SK-MEL-5 (cell line): ENCODE data around the gene GPR179. TPM values are rescaled to one million over a fixed set of nuclear protein-coding genes. Genes with fewer than 3 reads are reported as not detected.
A peak's percentile ranks its signal among the peaks of the same experiment; 100 is the strongest.

Experiments
- DNase-seq: peaks from one replicate; pipeline ENCODE4 v3.0.0-alpha.2; 2016; ENCODE audit warnings: low read depth, low spot score
- in situ Hi-C: cut with HindIII; loops from 2 replicates; pipeline ENCODE4 v1.10.0; 2016; ENCODE audit warnings: low sequenced_read_pairs, high pct_unique_total_duplicates, low pct_unique_long_range_greater_than_20kb
- total RNA-seq: library from RNA; depleted of rRNA; stranded (reverse); fragments of >200 nt; shearing (Covaris generic); gene quantifications from 2 replicates; pipeline ENCODE4 v1.2.3, GENCODE V29; 2014

The GPR179 gene
- total RNA-seq, 1 experiment from 2014 or later, result 0.11 TPM

DNA sequence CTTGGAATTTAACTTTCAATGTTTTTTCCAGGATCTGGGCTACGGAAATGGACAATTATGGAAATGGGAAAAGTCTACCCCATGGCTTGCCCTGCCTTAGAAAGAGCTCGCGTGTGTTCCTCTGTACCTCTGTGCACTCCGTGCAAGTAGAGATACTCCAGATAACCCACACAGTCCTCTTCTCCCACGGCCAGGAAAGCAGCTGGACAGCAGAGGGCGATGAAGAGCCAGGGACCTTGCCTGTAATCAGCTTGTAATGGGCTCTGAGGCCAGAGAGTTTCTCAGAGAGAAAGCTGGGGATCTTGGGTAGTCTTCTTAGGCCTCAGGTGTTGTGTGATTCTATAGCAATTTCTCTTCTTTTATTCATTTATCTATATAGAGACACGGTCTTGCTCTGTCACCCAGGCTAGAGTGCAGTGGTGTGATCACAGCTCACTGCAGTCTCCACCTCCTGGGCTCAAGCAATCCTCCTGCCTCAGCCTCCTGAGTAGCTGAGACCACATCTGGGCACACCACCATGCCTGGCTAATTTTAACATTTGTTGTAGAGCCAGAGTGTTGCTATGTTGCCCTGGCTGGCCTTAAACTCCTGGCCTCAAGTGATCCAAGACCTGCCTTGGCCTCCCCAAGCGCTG lies 5.5 kb upstream of the GPR179 start:
- peak; percentile 92 for DNase-seq
- in situ Hi-C loops, result no loop called here

DNA sequence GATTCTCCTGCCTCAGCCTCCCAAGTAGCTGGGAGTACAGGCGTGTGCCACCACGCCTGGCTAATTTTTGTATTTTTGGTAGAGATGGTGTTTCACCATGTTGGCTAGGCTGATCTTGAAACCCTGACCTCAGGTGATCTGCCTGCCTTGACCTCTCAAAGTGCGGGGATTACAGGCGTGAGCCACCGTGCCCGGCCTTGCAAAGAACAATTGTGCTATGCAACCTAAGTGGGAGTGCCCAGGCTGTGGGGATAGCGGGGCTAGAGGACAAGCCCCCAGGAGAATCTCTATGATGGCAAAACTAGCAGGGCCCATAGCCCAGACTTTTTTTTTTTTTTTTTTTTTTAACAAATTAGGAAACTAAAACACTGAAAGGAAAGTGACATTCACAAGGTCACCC lies 2.0 kb upstream of the GPR179 start:
- DNase-seq, result no peak
- in situ Hi-C loops, result no loop called here

DNA sequence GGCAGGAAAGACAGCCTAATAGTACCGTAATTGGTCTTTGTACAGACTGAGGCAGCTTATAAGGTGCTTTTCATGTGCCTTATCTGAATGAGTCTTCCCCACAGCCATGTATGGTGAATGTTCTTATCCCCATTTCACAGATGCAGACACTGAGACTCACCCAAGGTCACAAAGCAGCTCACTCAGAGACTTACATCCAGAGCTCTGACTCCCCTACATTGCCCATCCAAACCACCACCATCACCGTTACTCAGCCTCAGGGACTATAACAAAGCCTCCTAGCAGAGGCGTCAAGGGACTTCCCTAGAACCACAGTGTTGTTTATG lies 627 bp upstream of the GPR179 start:
- in situ Hi-C loops, result no loop called here
- no peak for DNase-seq

DNA sequence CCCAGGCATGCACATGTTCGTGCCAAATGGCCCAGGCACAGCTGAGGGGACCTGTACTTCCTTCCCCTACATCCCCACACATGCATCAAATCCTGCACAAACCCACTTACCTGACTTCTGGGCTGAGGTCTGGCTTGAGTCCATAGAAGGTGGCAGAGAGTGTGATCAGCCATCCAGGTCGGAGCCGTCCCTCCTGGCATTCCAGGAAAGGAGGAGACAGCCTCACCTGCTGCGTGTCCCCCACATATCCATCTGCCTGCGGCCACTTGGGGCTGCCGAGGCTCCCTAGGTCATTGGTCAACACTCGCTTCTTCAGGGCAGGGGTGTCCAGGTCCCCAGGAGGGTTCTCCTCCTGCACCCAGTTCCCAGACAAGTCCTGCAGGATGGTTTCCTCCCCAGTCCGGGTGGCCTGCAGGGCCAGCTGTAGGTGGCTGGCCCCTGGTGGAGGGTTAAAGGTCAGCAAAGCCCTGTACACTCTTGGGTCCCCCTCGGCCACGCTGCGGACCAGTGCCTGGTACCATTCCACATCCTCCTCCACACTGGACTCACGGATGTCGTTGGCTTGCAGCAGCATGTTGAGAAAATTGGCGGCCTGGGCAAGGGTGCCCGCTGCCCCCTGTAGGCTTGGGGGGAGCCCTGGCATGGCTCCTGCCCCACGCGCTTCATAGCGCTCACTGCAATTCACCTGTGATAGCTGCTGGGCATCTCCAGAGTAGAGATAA lies 709 bp downstream of the GPR179 start:
- DNase-seq, result no peak
- in situ Hi-C loops, result no loop called here

DNA sequence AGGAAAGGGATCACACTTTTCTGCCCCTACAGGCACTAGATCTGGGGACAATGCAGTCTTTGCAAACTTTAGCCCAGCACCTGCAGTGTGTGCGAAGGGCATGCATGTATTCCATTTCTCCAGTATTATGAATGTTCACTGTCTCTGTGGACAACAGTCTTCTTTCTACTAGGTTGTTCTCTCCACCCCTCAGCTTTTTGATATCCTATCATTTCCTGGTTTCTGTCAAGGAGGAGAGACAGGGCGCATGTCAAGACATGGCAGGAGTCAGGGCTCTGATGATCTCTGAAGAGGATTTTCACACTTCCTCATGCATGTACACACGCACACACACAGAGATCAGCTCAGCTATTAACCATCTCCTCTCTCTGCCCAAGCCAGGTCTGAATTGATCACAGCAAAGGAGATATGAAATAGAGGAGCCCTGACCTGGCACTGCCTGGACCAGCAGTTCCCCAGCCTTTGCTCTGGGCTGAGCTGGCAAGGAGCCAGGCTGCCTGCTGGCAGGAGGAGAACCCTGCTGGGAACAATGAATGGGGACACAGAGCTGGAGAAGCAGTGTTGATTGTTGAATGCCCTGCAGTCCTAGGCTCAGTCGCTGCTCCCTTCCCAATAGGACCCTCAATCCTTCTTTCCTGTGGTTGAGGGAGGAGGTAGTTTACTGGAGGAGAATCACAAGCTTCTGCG lies 2.6 kb downstream of the GPR179 start:
- in situ Hi-C loops, result no loop called here
- DNase-seq, result peak; percentile 77

DNA sequence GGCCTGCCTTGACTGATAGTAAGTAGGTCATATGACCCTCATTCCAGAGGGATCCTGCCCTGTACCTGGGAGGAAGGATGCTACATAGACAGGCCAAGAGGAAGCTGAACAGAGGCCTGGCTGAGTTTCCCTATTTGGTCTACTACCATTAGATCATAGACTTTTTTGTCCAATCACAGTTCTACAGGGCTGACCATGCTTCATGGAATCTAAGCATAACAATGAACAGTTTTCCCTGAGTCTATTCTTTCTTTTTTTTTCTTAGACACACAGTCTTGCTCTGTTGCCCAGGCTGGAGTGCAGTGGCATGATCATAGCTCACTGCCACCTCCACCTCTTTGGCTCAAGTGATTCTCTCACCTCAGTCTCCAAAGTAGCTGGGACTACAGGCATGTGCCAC lies 3.9 kb downstream of the GPR179 start:
- in situ Hi-C loops, result no loop called here
- DNase-seq, result no peak

DNA sequence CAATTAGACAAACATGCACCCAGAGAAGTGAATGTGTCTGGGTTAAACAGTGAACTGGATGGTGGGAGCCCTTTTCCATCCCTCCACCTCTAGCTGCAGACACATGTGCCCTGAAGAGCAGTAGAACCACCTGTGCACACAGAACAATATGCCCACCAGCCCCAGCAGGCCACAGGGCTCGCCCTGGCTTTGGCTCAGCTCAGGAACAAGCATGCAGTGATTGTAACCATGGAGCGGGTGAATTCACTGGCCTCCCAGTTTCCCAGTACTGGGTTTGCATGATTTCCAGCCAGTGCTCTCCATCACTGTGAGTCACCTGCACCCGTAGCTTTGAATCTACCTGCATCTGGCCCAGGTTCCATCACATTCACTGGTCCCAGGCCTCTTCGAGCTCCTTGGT lies 5.2 kb downstream of the GPR179 start:
- no peak for DNase-seq
- in situ Hi-C loops, result no loop called here

DNA sequence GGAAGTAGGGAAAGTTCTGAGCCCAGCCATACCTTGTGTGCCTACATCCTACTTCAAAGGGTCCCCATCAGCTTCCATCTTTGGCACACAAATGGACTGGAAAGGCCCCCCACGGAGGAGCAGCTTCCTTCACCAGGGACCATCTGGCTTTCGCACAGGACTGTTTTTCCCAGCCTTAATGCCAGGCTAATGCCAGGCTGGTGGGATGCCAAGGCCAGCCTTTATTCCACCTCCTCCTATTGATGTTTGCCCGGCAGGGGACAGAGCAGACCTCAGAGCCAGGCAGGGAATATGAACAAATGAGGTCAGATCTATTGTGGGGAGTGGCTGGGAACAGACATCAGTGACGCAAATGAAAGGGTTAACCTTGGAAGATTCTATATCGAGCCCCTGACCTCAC lies 5.7 kb downstream of the GPR179 start:
- no peak for DNase-seq
- in situ Hi-C loops, result no loop called here

DNA sequence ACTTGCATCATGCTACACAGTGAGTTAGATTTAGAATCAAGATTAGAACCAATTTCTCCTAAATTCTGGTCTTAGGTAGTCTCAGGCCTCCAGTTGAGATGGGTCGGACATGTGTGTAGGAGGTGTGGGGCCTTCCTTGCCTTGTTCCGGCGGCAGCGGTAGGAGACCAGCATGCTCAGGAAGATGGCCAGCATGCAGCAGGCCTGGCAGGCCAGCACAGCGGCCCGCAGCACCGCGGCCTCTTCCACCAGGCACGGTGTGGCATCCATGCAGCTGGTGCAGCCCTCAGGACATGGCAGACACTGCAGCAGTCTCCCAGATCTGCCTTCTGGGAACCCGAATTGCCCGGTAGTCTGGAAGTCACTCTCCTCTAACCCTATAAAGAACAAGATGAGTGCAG lies 6.9 kb downstream of the GPR179 start:
- in situ Hi-C loops, result no loop called here
- DNase-seq, result no peak

DNA sequence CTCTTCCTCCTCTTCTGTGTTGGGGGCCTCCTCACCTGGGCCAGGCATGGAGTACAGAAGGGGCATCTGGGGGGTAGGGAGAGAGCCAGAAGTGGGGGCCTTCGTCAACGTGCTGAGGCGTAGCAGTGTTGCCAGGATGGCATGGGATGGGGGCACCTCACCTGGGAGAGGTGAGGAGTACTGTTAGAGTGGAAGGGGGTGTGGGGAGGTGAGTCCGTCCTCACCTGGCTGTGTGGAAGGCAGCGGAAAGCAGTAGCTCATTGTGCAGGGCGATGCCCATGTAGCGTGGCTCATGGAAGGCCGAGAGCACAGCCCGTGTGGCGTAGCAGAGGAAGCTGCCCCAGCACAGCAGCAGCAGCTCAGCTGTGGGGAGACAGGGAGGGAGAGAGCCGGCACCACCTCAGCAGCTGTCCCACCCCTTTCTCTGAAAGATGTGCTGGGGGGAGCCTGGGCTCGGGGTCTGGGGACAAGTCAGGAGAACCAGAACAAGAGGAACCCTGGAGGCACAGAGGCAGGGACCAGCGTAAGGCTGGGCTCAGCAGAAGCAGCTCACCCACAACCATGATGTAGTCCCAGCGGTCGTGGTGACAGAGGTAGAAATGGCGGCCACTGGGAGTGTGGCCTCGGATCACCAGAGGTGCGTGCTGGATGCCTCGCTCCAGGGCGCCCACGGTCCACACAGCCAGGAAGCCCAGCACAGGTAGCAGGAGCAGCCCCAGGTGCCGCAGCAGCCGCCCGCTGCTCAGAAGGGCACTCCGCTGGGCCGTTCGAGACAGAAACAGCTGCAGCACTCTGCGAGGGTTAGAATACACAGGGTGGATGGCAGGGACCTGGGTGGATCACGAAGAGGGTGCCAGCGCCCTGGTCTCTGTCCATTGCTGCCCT lies 9.0 kb downstream of the GPR179 start:
- no peak for DNase-seq
- in situ Hi-C loops, result no loop called here

DNA sequence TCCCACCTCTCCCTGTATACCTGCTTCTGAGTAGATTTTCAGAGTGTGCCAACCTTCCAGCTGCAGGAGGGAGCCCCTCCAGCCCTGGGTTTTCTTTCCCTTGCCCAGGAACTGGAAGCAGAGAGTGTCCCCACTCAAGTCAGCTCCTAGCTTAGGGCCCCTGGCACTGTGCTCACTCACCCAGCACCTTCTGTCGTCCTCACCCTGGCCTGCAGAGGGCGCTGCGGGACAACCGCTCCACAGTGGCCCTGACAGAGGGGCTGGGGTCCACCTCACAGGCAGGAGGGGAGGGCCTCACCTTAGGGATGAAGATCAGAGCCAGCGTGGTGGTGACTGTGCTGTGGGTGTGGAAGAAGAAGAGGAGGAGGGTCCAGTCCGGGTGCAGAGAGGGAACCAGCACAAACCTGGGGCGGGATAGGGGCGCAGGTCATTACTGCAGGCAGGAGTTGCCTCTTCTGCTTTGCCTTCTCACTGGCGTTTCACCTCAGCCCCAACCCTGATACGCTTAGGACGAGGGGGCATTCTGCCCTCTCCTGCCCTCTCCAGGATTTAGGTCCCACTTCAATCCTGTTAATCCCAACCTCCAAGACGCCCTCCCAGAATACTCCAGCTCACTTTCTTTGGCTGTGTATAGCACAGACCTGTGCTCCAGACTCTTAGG lies 10.0 kb downstream of the GPR179 start:
- DNase-seq, result peak; percentile 58
- in situ Hi-C loops, result no loop called here

DNA sequence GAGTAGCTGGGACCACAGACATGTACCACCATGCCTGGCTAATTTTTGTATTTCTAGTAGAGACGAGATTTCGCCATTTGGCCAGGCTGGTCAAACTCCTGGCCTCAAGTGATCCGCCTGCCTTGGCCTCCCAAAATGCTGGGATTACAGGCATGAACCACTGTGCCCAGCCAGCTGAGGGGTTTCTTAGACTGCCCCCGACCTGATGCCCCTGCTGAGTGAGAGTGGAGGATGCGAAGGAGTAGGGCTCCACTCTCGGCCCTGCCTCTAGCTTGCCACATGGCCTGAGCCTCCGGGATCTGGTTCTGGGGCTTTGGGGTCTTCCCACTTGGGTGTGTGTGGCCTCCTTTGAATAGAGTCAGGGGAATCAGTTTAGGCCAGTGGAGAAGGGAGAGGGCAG lies 11.0 kb downstream of the GPR179 start:
- no peak for DNase-seq
- in situ Hi-C loops, result no loop called here

DNA sequence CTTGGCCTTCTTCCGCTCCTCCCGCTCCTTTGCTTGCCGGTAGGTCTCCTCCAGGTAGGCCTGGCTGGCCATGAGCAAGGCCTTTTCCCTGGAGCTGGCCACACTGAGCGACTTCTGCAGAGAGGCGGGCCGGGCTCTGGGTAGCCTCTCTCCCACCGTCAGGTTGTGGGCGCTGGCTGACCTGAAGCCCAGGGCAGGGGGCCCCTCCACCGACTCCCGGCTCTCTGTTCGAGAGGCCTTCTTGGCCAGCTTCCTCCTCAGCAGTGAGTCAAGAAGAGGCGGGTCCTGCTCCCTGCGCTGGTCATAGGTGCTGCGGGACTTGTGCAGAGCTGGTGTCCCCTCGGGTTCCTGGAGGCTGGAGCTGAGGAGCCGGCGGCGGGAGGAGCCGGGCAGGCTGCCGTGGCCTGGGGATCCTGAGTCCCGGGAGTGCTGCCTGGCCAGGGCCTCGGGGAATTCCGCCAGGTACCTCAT lies 12.8 kb downstream of the GPR179 start:
- DNase-seq, result no peak
- in situ Hi-C loops, result no loop called here

DNA sequence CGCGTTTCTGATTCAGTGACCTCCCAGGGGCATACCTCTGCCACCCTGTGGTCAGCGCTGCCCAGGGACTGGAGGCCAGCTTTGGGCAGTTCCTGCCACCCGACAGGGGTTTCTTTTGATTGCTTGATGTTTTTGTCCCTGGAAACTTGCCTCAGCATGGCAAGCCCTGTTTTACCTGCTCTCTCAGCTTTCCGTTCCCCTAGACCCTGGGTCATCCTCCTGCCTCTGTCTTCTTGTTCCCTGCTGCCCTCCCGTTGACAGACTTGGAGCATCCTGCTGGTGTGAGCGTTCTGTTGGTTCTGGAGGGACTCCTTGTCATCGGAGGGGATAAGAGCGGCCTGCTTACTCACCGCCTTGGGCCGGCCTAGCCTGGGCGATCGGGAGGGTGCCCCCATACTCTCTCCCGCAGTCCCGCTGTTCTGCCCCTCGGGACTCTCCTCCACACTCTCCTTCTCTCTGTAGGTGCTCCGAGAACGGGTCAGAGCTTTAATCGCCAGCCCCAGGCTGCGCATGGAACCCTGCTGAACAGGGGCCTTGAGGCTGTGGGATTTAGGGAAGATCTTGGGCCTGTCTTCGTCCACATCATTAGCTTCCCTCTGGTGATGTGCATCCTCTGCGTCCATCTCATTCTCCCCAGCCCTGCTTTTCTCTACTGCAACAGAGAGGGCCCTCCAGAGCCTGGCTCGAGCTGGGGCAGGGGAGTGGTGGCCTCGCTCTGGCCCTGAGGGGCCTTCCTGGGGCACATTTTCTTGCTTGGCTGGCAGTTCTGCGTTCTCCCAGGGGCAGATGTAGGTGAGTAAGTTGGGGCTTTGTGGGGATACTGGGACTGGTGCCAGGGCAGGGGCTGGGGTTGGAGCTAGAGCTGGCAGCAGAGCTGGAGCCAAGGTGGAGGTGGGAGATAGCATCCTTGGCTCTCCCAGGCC lies 13.7 kb downstream of the GPR179 start:
- no peak for DNase-seq
- in situ Hi-C loops, result no loop called here

DNA sequence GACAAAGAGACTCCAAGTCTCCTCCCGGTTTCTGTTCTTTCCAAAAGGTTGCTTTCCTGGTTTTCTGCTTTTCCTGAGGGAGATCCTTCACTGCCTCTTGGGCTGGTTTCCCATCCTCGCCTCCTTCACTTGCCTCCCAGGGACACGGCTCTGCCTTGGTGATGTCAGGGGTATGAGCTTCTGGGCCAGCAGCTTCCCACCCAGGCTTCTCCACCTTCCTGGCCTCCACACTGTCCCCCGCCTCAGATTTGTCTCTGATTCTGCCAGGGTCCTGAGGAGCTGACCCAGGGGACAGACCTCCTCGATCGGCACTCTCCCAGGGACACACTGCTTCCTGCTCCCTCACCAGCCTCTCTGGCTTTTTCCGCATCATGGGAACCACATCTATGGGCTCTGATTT lies 14.5 kb downstream of the GPR179 start:
- in situ Hi-C loops, result no loop called here
- no peak for DNase-seq

DNA sequence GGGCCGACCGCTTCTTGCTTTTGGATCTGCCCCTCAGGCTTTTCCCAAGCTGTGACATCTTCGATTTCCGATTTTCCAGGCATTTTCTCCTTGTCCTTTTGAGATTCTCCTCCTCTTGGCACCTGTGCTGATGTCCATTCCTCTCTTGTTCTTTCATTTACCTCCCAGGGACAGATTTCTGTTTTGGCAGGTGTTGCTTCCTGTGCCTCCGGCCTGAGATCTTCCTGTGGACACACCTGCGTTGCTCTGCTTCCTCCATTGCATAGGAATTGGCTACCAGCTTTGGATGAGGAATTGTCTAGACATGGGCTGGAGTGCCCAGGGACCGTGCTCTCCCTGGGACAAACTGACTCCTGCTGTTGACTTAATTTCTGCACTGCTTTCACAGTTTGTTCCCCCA lies 15.1 kb downstream of the GPR179 start:
- in situ Hi-C loops, result no loop called here
- no peak for DNase-seq

DNA sequence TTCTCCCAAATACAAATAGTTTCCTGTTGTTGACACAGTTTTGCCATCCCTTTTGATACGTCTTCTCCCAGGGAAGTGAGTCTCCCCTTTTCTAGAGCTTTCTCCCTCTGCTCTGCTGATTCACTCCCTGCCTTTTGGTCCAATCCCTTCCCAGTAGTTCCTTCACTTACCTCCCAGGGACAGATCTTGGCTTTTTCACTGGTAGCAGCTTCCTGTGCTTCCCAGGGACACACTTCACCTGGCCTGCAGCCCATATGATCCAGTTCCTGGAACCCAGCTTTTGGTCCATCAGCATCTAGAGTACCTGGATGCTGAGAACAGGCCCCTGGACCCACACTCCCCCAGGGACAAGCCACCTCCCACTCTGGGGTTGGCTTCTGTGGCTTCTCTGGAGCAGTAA lies 15.8 kb downstream of the GPR179 start:
- in situ Hi-C loops, result no loop called here
- DNase-seq, result no peak
